Lung (tissue), 12 donors: ENCODE data around the gene BRCA2. TPM values are rescaled to one million over a fixed set of nuclear protein-coding genes. Genes with fewer than 3 reads are reported as not detected.
A peak's percentile ranks its signal among the peaks of the same experiment; 100 is the strongest.

Experiments used
- ATAC-seq: fragments of 200-7000 bp; cut with Tn5 transposase; one replicate; pipeline ENCODE4 v1.9.1; 2020; ENCODE audit warnings: moderate number of reproducible peaks; ENCODE audit not compliant: insufficient read depth, low FRiP score
- DNase-seq, 3 donors: peaks; one replicate each; pipeline ENCODE4 v3.0.0-alpha.2; 2013 to 2017
- H3K27ac ChIP-seq, 2 donors: one replicate each; pipeline ENCODE4 v1.5.1; 2013; ENCODE audit warnings: mild to moderate bottlenecking in 2 of 2, moderate library complexity in 2 of 2, control low read depth in 1 of 2, inconsistent platforms in 1 of 2, low read depth in 1 of 2, low read length in 1 of 2
- H3K27me3 ChIP-seq, 3 donors: one replicate each; pipeline ENCODE4 v1.5.1; 2013; ENCODE audit warnings: low read length in 2 of 3; ENCODE audit not compliant: control insufficient read depth in 3 of 3, insufficient read depth in 3 of 3
- H3K36me3 ChIP-seq, 4 donors: one replicate each; pipeline ENCODE4 v1.5.1; 2013; ENCODE audit warnings: low read length in 4 of 4, mild to moderate bottlenecking in 1 of 4, moderate library complexity in 1 of 4; ENCODE audit not compliant: control insufficient read depth in 4 of 4, insufficient read depth in 4 of 4
- H3K4me1 ChIP-seq, 5 donors: one replicate each; pipeline ENCODE4 v1.5.1; 2013; ENCODE audit warnings: low read length in 5 of 5, mild to moderate bottlenecking in 2 of 5, moderate library complexity in 1 of 5; ENCODE audit not compliant: control insufficient read depth in 5 of 5, insufficient read depth in 5 of 5
- H3K4me3 ChIP-seq: one replicate; pipeline ENCODE4 v1.5.1; 2013; ENCODE audit warnings: mild to moderate bottlenecking, control low read depth, moderate library complexity
- H3K9ac ChIP-seq, 2 donors: one replicate each; pipeline ENCODE4 v1.5.1; 2013; ENCODE audit warnings: low read length in 2 of 2, control low read depth in 1 of 2; ENCODE audit not compliant: insufficient read depth in 1 of 2
- H3K9me3 ChIP-seq, 4 donors: one replicate each; pipeline ENCODE4 v1.5.1; 2013; ENCODE audit warnings: low read length in 3 of 4, mild to moderate bottlenecking in 1 of 4, moderate library complexity in 1 of 4; ENCODE audit not compliant: control insufficient read depth in 4 of 4, insufficient read depth in 3 of 4
- WGBS, 2 donors: extraction: QIAGEN DNeasy Blood & Tissue Kit; methylation state at CpG; one replicate each; pipeline ENCODE4 v1.1.7; 2013; 5-methylcytosine and 5-hydroxymethylcytosine counted together
- polyA plus RNA-seq, 2 donors: library from polyadenylated mRNA; stranded (reverse); fragments of 200-250 nt; gene quantifications; one replicate each; pipeline ENCODE4 v1.2.1, GENCODE V29; 2013
- total RNA-seq, 2 donors: library from RNA; depleted of rRNA in 1 of 2; stranded (reverse); fragments of >200 nt in 1 of 2; gene quantifications; one replicate each; pipeline ENCODE4 v1.2.1, GENCODE V29; 2014 to 2021
- TF ChIP-seq, protein P1 (sequence below): IDR thresholded peaks from 2 replicates; pipeline ENCODE4 v1.5.1; 2012; ENCODE audit warnings: mild to moderate bottlenecking; ENCODE audit errors: control extremely low read depth, extremely low read depth
- donor health status: control.
- donor health status: control.
- donor health status: Bipolar disorder and iron deficiency.
- donor health status: healthy.
- donor health status: DM: yes; HTN: yes; CAD: no.

BRCA2 gene
- total and polyA plus RNA-seq, 4 donors = 0.85 to 12.8 (median 2.4) TPM

DNA sequence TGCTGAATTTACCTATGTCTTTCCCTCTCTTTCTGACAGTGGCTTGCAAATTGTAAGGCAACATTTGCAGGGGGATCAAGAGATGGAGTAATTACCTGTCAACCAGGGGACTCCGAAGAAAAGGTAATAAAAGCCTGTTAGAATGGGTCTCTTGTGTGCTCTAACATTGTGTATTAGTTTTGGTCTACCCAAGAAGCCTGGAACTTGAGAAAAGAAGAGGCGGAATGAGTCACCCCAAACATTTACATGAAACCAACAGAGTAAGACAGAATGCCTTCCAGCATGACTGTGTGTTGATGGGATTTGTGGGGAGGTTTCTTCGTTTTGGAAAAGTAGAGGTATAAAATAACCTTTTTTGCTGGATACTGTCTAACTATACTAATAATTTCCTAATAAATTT is 36.9 kb upstream of the BRCA2 start:
- WGBS, 2 donors = 93 to 95% methylated on average over 3 of the region's 3 CpGs
- Histone ChIP-seq H3K27ac (no peak overlapping the region), H3K36me3 (peaks cover 0 to 45% (median 14%) of the 10 kb centered on the region in 4 donors), H3K9me3 (no peaks in the 10 kb centered on the region), H3K27me3 (no peaks in the 10 kb centered on the region), H3K9ac (no peak overlapping the region), H3K4me3 (no peak overlapping the region), H3K4me1 (peaks cover 0 to 2% (median 0%) of the 10 kb centered on the region in 5 donors)
- ATAC-seq (no peak), DNase-seq (no peak)
- TF ChIP-seq, protein P1, sequence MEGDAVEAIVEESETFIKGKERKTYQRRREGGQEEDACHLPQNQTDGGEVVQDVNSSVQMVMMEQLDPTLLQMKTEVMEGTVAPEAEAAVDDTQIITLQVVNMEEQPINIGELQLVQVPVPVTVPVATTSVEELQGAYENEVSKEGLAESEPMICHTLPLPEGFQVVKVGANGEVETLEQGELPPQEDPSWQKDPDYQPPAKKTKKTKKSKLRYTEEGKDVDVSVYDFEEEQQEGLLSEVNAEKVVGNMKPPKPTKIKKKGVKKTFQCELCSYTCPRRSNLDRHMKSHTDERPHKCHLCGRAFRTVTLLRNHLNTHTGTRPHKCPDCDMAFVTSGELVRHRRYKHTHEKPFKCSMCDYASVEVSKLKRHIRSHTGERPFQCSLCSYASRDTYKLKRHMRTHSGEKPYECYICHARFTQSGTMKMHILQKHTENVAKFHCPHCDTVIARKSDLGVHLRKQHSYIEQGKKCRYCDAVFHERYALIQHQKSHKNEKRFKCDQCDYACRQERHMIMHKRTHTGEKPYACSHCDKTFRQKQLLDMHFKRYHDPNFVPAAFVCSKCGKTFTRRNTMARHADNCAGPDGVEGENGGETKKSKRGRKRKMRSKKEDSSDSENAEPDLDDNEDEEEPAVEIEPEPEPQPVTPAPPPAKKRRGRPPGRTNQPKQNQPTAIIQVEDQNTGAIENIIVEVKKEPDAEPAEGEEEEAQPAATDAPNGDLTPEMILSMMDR = no peak

DNA sequence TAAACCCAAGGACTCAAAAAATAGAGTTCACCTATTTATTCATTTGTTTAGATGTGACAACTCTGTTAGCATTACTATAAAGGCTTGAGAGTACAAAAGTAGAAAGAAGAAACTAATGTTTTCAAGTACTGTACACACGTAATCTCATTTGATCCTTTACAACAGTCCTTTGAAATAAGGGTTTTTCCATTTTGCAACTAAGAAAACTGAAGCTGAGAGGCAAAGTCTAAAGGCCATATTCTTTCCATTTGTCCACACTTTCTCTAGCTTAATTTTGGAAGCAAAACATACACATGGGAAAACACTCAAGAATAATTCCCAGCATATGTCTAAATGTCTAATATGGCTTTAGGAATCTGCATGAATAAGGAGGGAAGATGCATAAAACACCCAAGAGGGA is 34.2 kb upstream of the BRCA2 start:
- Histone ChIP-seq H3K9me3 (no peaks in the 10 kb centered on the region), H3K4me1 (peaks cover 0 to 21% (median 5%) of the 10 kb centered on the region in 5 donors), H3K36me3 (peaks cover 0 to 45% (median 10%) of the 10 kb centered on the region in 4 donors), H3K27me3 (no peaks in the 10 kb centered on the region), H3K4me3 (no peak overlapping the region), H3K9ac (no peak overlapping the region), H3K27ac (no peak overlapping the region)
- ATAC-seq = no peak
- no peak for DNase-seq
- TF ChIP-seq, protein P1 = no peak
- 90 to 91% methylated on average over 1 of the region's 1 CpG for WGBS, 2 donors

DNA sequence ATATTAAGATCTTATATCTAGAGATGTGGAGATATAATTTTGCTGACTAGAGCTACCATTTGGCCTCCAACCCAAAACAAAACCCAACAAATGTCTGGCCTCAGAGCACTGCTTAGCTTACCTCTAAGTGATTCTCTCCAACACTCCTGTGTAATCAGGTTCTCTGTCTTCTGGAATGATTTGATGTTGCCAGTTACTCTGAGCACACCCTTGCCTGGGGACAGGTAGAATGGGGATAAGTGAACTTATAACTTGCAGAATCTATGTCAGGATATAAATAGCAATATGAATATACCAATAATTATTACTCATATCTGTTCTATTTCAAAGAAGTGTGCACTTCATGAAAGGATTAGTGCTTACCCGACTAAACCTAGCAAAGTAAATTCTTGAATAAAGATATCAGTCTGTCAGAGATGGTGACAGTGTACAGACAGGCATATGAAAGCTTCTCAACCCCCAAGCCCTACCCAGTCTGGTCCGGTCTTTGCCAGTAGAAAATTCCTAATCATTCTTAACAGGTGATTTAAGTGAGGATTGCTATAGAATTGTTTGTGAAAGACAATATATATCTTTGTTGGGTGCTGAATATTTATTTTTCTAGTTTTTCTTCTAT is 33.1 kb upstream of the BRCA2 start:
- Histone ChIP-seq H3K4me3 (no peak overlapping the region), H3K27ac (peak overlapping the region in 1 of 2 donors; percentile 27), H3K9me3 (no peaks in the 10 kb centered on the region), H3K36me3 (peaks cover 0 to 35% (median 8%) of the 10 kb centered on the region in 4 donors), H3K9ac (no peak overlapping the region), H3K27me3 (no peaks in the 10 kb centered on the region), H3K4me1 (peaks cover 0 to 21% (median 5%) of the 10 kb centered on the region in 5 donors)
- ATAC-seq (no peak), DNase-seq (no peak)
- TF ChIP-seq, protein P1 = no peak
- 91 to 92% methylated on average over 2 of the region's 2 CpGs for WGBS, 2 donors
